Vagina (tissue), 2 donors: ENCODE results near the gene TMEM222. TPM values are rescaled to one million over a fixed set of nuclear protein-coding genes. Genes with fewer than 3 reads are reported as not detected.

Source experiments
- DNase-seq, 2 donors: peaks; one replicate each; pipeline ENCODE4 v3.0.0-alpha.2; 2017; ENCODE audit errors: extremely low spot score in 2 of 2
- H3K27ac ChIP-seq: fragments of 200-600 bp; sonication (generic); one replicate; pipeline ENCODE4 v1.5.1; 2019
- H3K27me3 ChIP-seq: fragments of 200-600 bp; sonication (generic); one replicate; pipeline ENCODE4 v1.5.1; 2019
- H3K36me3 ChIP-seq, 2 donors: fragments of 200-600 bp; sonication (generic); one replicate each; pipeline ENCODE4 v1.5.1; 2017 to 2019
- H3K4me1 ChIP-seq: fragments of 200-600 bp; sonication (generic); one replicate; pipeline ENCODE4 v1.5.1; 2019
- H3K4me3 ChIP-seq, 2 donors: fragments of 200-600 bp; sonication (generic); 1 replicate in 1 of 2; 2 replicates in 1 of 2; pipeline ENCODE4 v1.5.1; 2016 to 2019
- H3K9me3 ChIP-seq: fragments of 200-600 bp; sonication (generic); one replicate; pipeline ENCODE4 v1.5.1; 2019
- POLR2A ChIP-seq, 2 donors: fragments of 450-650 bp; IDR thresholded peaks; one replicate each; pipeline ENCODE4 v1.6.1; 2017; ENCODE audit warnings: antibody characterized with exemption in 2 of 2, mild to moderate bottlenecking in 2 of 2, moderate library complexity in 2 of 2
- POLR2AphosphoS5 ChIP-seq, 2 donors: sonication (generic); formaldehyde crosslinking; IDR thresholded peaks; one replicate each; pipeline ENCODE4 v1.9.0; 2017; ENCODE audit warnings: antibody characterized with exemption in 2 of 2, mild to moderate bottlenecking in 2 of 2, low read depth in 1 of 2; ENCODE audit not compliant: insufficient read depth in 1 of 2
- intact Hi-C: fragments of 100-400 bp; cut with DNase I; formaldehyde crosslinking; loops from one replicate; pipeline ENCODE4 v1.15.1; 2023
- total RNA-seq: library from RNA; depleted of rRNA; stranded (reverse); fragments of >200 nt; gene quantifications from one replicate; pipeline ENCODE4 v1.2.3, GENCODE V29; 2016
- TF ChIP-seq, protein P1 (sequence below), 3 experiments: fragments of 450-650 bp in 2 of 3; fragments of 200-600 bp in 1 of 3; sonication (generic) in 1 of 3; IDR thresholded peaks; one replicate each; pipeline ENCODE4 v1.5.1; 2017 to 2019; ENCODE audit warnings: antibody characterized with exemption in 3 of 3, mild to moderate bottlenecking in 2 of 3, moderate library complexity in 2 of 3

Gene TMEM222
- total RNA-seq, 1 donor from 2014 or later = 30.7 TPM

DNA sequence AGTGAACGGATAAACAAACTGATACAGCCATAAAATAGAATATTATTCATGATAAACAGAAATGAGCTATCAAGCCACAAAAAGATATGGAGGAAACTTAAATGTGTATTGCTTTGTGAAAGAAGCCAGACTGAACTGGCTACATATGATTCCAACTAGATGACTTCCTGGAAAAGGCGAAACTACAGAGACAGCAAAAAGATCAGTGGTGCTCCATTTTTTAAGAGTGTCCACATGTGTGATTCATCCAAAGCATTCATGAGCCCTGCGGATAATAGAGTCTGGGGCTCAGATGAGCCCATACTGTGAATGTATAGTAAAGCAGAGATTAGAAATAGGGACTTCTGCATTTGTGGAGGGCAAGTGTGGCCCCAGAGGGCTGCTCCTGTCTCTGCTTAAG, 7.8 kb upstream of the TMEM222 start:
- intact Hi-C loops = no loop called here
- Histone ChIP-seq H3K4me3 (no peak overlapping the region), H3K9me3 (no peaks in the 10 kb centered on the region), H3K27me3 (no peaks in the 10 kb centered on the region), H3K27ac (no peak overlapping the region), H3K4me1 (no peaks in the 10 kb centered on the region), H3K36me3 (no peaks in the 10 kb centered on the region)
- DNase-seq = no peak
- TF ChIP-seq, protein P1, sequence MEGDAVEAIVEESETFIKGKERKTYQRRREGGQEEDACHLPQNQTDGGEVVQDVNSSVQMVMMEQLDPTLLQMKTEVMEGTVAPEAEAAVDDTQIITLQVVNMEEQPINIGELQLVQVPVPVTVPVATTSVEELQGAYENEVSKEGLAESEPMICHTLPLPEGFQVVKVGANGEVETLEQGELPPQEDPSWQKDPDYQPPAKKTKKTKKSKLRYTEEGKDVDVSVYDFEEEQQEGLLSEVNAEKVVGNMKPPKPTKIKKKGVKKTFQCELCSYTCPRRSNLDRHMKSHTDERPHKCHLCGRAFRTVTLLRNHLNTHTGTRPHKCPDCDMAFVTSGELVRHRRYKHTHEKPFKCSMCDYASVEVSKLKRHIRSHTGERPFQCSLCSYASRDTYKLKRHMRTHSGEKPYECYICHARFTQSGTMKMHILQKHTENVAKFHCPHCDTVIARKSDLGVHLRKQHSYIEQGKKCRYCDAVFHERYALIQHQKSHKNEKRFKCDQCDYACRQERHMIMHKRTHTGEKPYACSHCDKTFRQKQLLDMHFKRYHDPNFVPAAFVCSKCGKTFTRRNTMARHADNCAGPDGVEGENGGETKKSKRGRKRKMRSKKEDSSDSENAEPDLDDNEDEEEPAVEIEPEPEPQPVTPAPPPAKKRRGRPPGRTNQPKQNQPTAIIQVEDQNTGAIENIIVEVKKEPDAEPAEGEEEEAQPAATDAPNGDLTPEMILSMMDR (IDR thresholded peaks at IDR 0.05) = no peak
- TF ChIP-seq POLR2AphosphoS5 (IDR thresholded peaks at IDR 0.05; ENCODE audit: insufficient read depth in 1 of 2, low read depth in 1 of 2) = no peak
- TF ChIP-seq POLR2A (IDR thresholded peaks at IDR 0.05) = no peak

DNA sequence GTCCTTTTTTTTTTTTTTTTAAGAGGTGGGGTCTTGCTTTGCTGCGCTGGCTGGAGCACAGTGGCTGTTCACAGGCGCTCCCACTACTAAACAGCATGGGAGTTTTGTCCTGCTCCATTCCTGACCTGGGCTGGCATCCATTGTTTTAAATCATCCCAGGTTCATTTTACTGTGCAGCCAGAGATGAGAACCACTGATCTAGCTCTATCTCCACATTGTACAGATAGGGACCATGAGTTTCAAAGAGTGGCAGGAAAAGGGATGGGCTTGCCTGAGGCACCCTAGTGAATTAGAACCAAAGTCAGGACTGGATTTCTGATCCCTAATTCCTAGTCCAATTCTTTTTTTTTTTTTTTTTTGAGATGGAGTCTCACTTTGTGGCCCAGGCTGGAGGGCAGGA, 7.2 kb upstream of the TMEM222 start:
- DNase-seq = no peak
- H3K27me3 ChIP-seq = no peaks in the 10 kb centered on the region
- TF ChIP-seq POLR2AphosphoS5 (IDR thresholded peaks at IDR 0.05; ENCODE audit: insufficient read depth in 1 of 2, low read depth in 1 of 2) (no peak), POLR2A (IDR thresholded peaks at IDR 0.05) (no peak)
- TF ChIP-seq, protein P1 (IDR thresholded peaks at IDR 0.05) = no peak
- intact Hi-C loops = no loop called here
- no peak overlapping the region for H3K4me3 ChIP-seq
- no peaks in the 10 kb centered on the region for H3K36me3 ChIP-seq
- H3K4me1 ChIP-seq = no peaks in the 10 kb centered on the region
- H3K9me3 ChIP-seq = no peaks in the 10 kb centered on the region
- H3K27ac ChIP-seq = no peak overlapping the region

GRCh38 chr1:27316860-27317259, 5.1 kb upstream of the TMEM222 start:
- Histone ChIP-seq H3K4me1 (no peaks in the 10 kb centered on the region), H3K9me3 (no peaks in the 10 kb centered on the region), H3K4me3 (no peak overlapping the region), H3K27me3 (no peaks in the 10 kb centered on the region), H3K36me3 (no peaks in the 10 kb centered on the region), H3K27ac (no peak overlapping the region)
- intact Hi-C loops = no loop called here
- no peak for DNase-seq
- TF ChIP-seq, protein P1 (IDR thresholded peaks at IDR 0.05) = no peak
- TF ChIP-seq POLR2A (IDR thresholded peaks at IDR 0.05) = no peak
- TF ChIP-seq POLR2AphosphoS5 (IDR thresholded peaks at IDR 0.05; ENCODE audit: insufficient read depth in 1 of 2, low read depth in 1 of 2) = no peak

GRCh38 chr1:27318136-27318535, 3.8 kb upstream of the TMEM222 start:
- Histone ChIP-seq H3K4me3 (no peak overlapping the region), H3K36me3 (no peaks in the 10 kb centered on the region), H3K4me1 (peaks cover 7% of the 10 kb centered on the region), H3K27me3 (no peaks in the 10 kb centered on the region), H3K9me3 (no peaks in the 10 kb centered on the region), H3K27ac (no peak overlapping the region)
- intact Hi-C loops = no loop called here
- no peak for DNase-seq
- TF ChIP-seq POLR2AphosphoS5 (IDR thresholded peaks at IDR 0.05; ENCODE audit: insufficient read depth in 1 of 2, low read depth in 1 of 2) (no peak), POLR2A (IDR thresholded peaks at IDR 0.05) (no peak)
- TF ChIP-seq, protein P1 (IDR thresholded peaks at IDR 0.05) = no peak

DNA sequence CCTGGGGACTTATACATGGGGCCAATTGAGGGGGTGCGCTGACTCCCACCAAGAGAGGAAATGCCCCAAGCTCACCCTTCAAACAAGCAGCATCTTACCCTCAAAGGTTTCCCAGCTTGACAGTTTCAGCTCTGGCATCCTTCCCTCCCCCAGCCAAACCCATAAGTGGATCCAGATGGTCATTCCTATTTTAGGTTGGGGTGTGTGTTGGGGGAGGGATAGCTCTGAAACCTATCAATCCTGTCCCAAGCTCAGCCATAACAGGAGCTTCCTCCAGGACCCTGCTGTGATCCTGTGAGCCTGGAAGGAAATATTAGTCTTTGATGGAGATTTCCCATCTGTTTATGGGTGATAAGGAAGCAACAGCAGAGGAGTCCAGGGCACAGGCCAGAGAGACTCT, 3.4 kb upstream of the TMEM222 start:
- Histone ChIP-seq H3K36me3 (no peaks in the 10 kb centered on the region), H3K9me3 (no peaks in the 10 kb centered on the region), H3K4me1 (peaks cover 11% of the 10 kb centered on the region), H3K27me3 (no peaks in the 10 kb centered on the region), H3K4me3 (no peak overlapping the region), H3K27ac (no peak overlapping the region)
- TF ChIP-seq, protein P1 (IDR thresholded peaks at IDR 0.05) = no peak
- TF ChIP-seq POLR2A (IDR thresholded peaks at IDR 0.05) = no peak
- no peak for TF ChIP-seq POLR2AphosphoS5 (IDR thresholded peaks at IDR 0.05; ENCODE audit: insufficient read depth in 1 of 2, low read depth in 1 of 2)
- intact Hi-C loops = no loop called here
- no peak for DNase-seq
